ENCODE data around the gene SLC22A1. TPM values are rescaled to one million over a fixed set of nuclear protein-coding genes. Genes with fewer than 3 reads are reported as not detected.

Gene SLC22A1
- total RNA-seq, 1 experiment from 2014 or later, result 0.39 TPM

DNA sequence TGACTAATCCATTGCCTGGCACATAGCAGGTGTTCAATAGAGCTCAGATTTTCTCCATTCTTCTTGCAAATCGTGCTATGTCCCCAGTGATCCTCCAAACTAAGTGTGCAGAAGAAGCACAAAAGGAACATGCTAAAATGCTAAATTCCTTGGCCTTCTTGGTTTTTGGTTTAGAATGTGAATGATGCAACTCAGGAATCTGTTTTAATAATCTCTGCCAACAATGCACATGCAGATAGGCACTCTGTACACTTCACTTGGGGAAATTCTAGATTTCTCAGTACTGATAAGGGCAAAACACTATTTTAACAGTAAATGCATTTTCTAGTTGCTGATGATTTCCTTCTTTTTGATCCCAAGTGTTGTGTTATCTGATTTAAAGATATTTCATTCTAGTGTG is 35.2 kb downstream of the SLC22A1 start:
- no peaks in the 10 kb centered on the region for H3K79me1 ChIP-seq (ENCODE audit: insufficient read depth, low read depth, low read length, poor library complexity, severe bottlenecking)
- H3K56ac ChIP-seq (ENCODE audit: insufficient read length, low read depth, low read length), result no peak overlapping the region
- WGBS (ENCODE audit: extremely low coverage, insufficient read length, low lambda C conversion rate), result no CpG with 5 or more reads among the region's 1 CpG
- no peak for DNase-seq
- no peaks in the 10 kb centered on the region for H4K20me1 ChIP-seq (ENCODE audit: control insufficient read depth, insufficient read depth, insufficient read length)
- no peaks in the 10 kb centered on the region for H3K27me3 ChIP-seq (ENCODE audit: insufficient read depth, low read length)
- no peak overlapping the region for H2BK15ac ChIP-seq (ENCODE audit: low read depth, low read length)
- no peak overlapping the region for H2BK12ac ChIP-seq (ENCODE audit: insufficient read length, low read depth, low read length)
- no peak overlapping the region for H3K27ac ChIP-seq (ENCODE audit: insufficient read length, low read depth, low read length)
- no peak overlapping the region for H3K9ac ChIP-seq (ENCODE audit: extremely low read depth, insufficient read length, low read length)
- no peak overlapping the region for H3K18ac ChIP-seq (ENCODE audit: insufficient read length, low read depth, low read length)
- no peak overlapping the region for H2BK5ac ChIP-seq (ENCODE audit: insufficient read length, low read length)
- Mint-ChIP-seq H3K9me3 (peaks cover 5 to 10% of the 10 kb centered on the region in 2 experiments; a peak in 2 of 5 replicates), H3K27ac (no peak overlapping the region), H3K4me3 (no peak overlapping the region), H3K36me3 (ENCODE audit: insufficient read depth in 1 of 3, low read depth in 3 of 3) (peaks cover 0 to 11% (median 2%) of the 10 kb centered on the region in 3 experiments; a peak in 2 of 7 replicates), H3K4me1 (peaks cover 13 to 16% of the 10 kb centered on the region in 2 experiments), H3K27me3 (ENCODE audit: low read depth) (no peaks in the 10 kb centered on the region; the same call in 1 of the 2 replicates)
- no peaks in the 10 kb centered on the region for H3K79me2 ChIP-seq (ENCODE audit: insufficient read depth, low read length)
- TF ChIP-seq, protein P1, sequence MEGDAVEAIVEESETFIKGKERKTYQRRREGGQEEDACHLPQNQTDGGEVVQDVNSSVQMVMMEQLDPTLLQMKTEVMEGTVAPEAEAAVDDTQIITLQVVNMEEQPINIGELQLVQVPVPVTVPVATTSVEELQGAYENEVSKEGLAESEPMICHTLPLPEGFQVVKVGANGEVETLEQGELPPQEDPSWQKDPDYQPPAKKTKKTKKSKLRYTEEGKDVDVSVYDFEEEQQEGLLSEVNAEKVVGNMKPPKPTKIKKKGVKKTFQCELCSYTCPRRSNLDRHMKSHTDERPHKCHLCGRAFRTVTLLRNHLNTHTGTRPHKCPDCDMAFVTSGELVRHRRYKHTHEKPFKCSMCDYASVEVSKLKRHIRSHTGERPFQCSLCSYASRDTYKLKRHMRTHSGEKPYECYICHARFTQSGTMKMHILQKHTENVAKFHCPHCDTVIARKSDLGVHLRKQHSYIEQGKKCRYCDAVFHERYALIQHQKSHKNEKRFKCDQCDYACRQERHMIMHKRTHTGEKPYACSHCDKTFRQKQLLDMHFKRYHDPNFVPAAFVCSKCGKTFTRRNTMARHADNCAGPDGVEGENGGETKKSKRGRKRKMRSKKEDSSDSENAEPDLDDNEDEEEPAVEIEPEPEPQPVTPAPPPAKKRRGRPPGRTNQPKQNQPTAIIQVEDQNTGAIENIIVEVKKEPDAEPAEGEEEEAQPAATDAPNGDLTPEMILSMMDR (conservative IDR thresholded peaks at IDR 0.05), result no peak
- no peak overlapping the region for H3K4me2 ChIP-seq (ENCODE audit: insufficient read depth, insufficient read length, low read length)
- no peak overlapping the region for H3K4ac ChIP-seq (ENCODE audit: low read depth, low read length)
- no peak overlapping the region for H2AFZ ChIP-seq (ENCODE audit: low read length)
- peaks cover 2% of the 10 kb centered on the region; the same call in 1 of the 2 replicates for H3K4me1 ChIP-seq (ENCODE audit: insufficient read depth, low read length)
- no peak overlapping the region for H2AK5ac ChIP-seq (ENCODE audit: insufficient read length, low read length)
- no peak overlapping the region for H2BK120ac ChIP-seq (ENCODE audit: low read depth, low read length, poor library complexity, severe bottlenecking)
- no peak overlapping the region for H3K14ac ChIP-seq (ENCODE audit: insufficient read depth, low read length)
- no peaks in the 10 kb centered on the region for H3K9me3 ChIP-seq (ENCODE audit: control insufficient read depth, low read depth, low read length)
- H4K5ac ChIP-seq (ENCODE audit: insufficient read length, low read depth, low read length), result no peak overlapping the region
- no peak overlapping the region for H3T11ph ChIP-seq (ENCODE audit: low read length)
- H4K91ac ChIP-seq (ENCODE audit: insufficient read length, low read depth, low read length), result no peak overlapping the region
- H3K23ac ChIP-seq (ENCODE audit: insufficient read length, low read depth, low read length), result no peak overlapping the region
- no peaks in the 10 kb centered on the region for H3K23me2 ChIP-seq (ENCODE audit: insufficient read length, low read depth, low read length, poor library complexity, severe bottlenecking)
- H2BK20ac ChIP-seq (ENCODE audit: low read depth, low read length, poor library complexity, severe bottlenecking), result no peak overlapping the region
- no peak overlapping the region for H4K8ac ChIP-seq (replicated peaks; ENCODE audit: insufficient read length, low read depth, low read length)

Data from H9 (cell line).